DOHH2 (cell line): Measurements from ENCODE around the gene LRP10.

Source experiments
- CTCF ChIP-seq: fragments of 200-600 bp; sonication (generic); IDR thresholded peaks from one replicate; pipeline ENCODE4 v1.5.1; 2014; ENCODE audit warnings: antibody characterized with exemption, mild to moderate bottlenecking, low read depth, low read length; ENCODE audit not compliant: poor library complexity, severe bottlenecking
- EZH2phosphoT487 ChIP-seq: fragments of 200-600 bp; sonication (generic); IDR thresholded peaks from 2 replicates; pipeline ENCODE4 v1.6.1; 2017; ENCODE audit warnings: borderline replicate concordance, mild to moderate bottlenecking, antibody characterized with exemption, low read length, moderate library complexity, mixed read lengths

GRCh38 chr14:22905627-22906026, 34.1 kb downstream of the LRP10 start:
- TF ChIP-seq CTCF = no peak
- TF ChIP-seq EZH2phosphoT487 = no peak
